Activated CD4-positive, CD25-positive, alpha-beta regulatory T cell treated with anti-CD3 and anti-CD28 coated beads, Interleukin-2, amount 50 U/mL, for 72 hours (primary cell): ENCODE data around the gene SLC9C2.
"Not testable (repeated sequence)": the region's sequence is repeated elsewhere in the genome, so short reads cannot be mapped to it uniquely, and the experiment has no call there.

Experiments
- DNase-seq: peaks from one replicate; pipeline ENCODE4 v3.0.0; 2021

SLC9C2 gene

GRCh38 chr1:173603056-173603591, at the start of gene SLC9C2:
Gene SLC9C2 (minus strand): TSS chr1:173603072. CDS start chr1:173601776, 1,296 bp downstream.
- no peak for DNase-seq

- DNase-seq, result no peak
These were observed 46.2 kb upstream of the SLC9C2 start for GRCh38 chr1:173648880-173649605.

- DNase-seq, result no peak
These were observed 43.8 kb upstream of the SLC9C2 start for GRCh38 chr1:173646656-173647055.

GRCh38 chr1:173642450-173643139, 39.7 kb upstream of the SLC9C2 start:
- DNase-seq, result not testable (repeated sequence)

GRCh38 chr1:173639102-173639501, 36.2 kb upstream of the SLC9C2 start:
- DNase-seq, result no peak

- no peak for DNase-seq
These were observed 35.5 kb upstream of the SLC9C2 start for GRCh38 chr1:173638043-173639021.

GRCh38 chr1:173637236-173638042, 34.6 kb upstream of the SLC9C2 start:
- not testable (repeated sequence) for DNase-seq

GRCh38 chr1:173635116-173635515, 32.2 kb upstream of the SLC9C2 start, which contains the start of gene TEX50:
Gene TEX50 (plus strand): TSS chr1:173635338. CDS start chr1:173635522, 184 bp downstream.
- DNase-seq, result no peak

- no peak for DNase-seq
These were observed 26.0 kb upstream of the SLC9C2 start for GRCh38 chr1:173628888-173629287.

GRCh38 chr1:173627269-173627668, 24.4 kb upstream of the SLC9C2 start:
- no peak for DNase-seq

- no peak for DNase-seq
These were observed 14.0 kb upstream of the SLC9C2 start for GRCh38 chr1:173616859-173617258.

GRCh38 chr1:173613086-173613485, 10.2 kb upstream of the SLC9C2 start:
- DNase-seq, result not testable (repeated sequence)

- no peak for DNase-seq
These were observed 5.8 kb upstream of the SLC9C2 start for GRCh38 chr1:173608503-173609216.

- DNase-seq, result no peak
These were observed 1.3 kb downstream of the SLC9C2 start for GRCh38 chr1:173601588-173601987.

- no peak for DNase-seq
These were observed 6.6 kb downstream of the SLC9C2 start for GRCh38 chr1:173596097-173596825.

GRCh38 chr1:173591138-173591537, 11.7 kb downstream of the SLC9C2 start:
- DNase-seq, result not testable (repeated sequence)

GRCh38 chr1:173590557-173590956, 12.3 kb downstream of the SLC9C2 start:
- no peak for DNase-seq

- DNase-seq, result no peak
These were observed 21.3 kb downstream of the SLC9C2 start for GRCh38 chr1:173581383-173582079.

GRCh38 chr1:173580658-173581057, 22.2 kb downstream of the SLC9C2 start:
- no peak for DNase-seq

- DNase-seq, result no peak
These were observed 22.8 kb downstream of the SLC9C2 start for GRCh38 chr1:173580071-173580470.
